GM21423 (cell line): ENCODE data around the gene LAMC2.
"Not testable (repeated sequence)": the region's sequence is repeated elsewhere in the genome, so short reads cannot be mapped to it uniquely, and the experiment has no call there.

Source experiments
- ATAC-seq: cut with Tn5 transposase; IDR thresholded peaks from one replicate; pipeline ENCODE4 v1.9.1; 2021; ENCODE audit warnings: mild to moderate bottlenecking, moderate library complexity; ENCODE audit not compliant: unreplicated experiment

Gene LAMC2

GRCh38 chr1:183251959-183252450 lies 65.9 kb downstream of the LAMC2 start:
- no peak for ATAC-seq

GRCh38 chr1:183255073-183255472 lies 69.0 kb downstream of the LAMC2 start:
- no peak for ATAC-seq

- ATAC-seq: no peak
These were observed 73.9 kb downstream of the LAMC2 start for GRCh38 chr1:183259924-183260323.

- no peak for ATAC-seq
These were observed 76.7 kb downstream of the LAMC2 start for GRCh38 chr1:183262628-183263200.

- ATAC-seq: no peak
These were observed 78.0 kb downstream of the LAMC2 start for GRCh38 chr1:183263886-183264602.

GRCh38 chr1:183267646-183268431 lies 81.8 kb downstream of the LAMC2 start:
- ATAC-seq: no peak

- ATAC-seq: no peak
These were observed 84.6 kb downstream of the LAMC2 start for GRCh38 chr1:183270541-183271141.

GRCh38 chr1:183272390-183272848 lies 86.4 kb downstream of the LAMC2 start:
- ATAC-seq: no peak

GRCh38 chr1:183273300-183273699 lies 87.2 kb downstream of the LAMC2 start:
- no peak for ATAC-seq

GRCh38 chr1:183273984-183274383 lies 87.9 kb downstream of the LAMC2 start:
- ATAC-seq: not testable (repeated sequence)

- ATAC-seq: no peak
These were observed 88.8 kb downstream of the LAMC2 start for GRCh38 chr1:183274836-183275235.

GRCh38 chr1:183275322-183275721 lies 89.3 kb downstream of the LAMC2 start:
- ATAC-seq: no peak

GRCh38 chr1:183276386-183277080 lies 90.5 kb downstream of the LAMC2 start:
- no peak for ATAC-seq

- no peak for ATAC-seq
These were observed 92.0 kb downstream of the LAMC2 start for GRCh38 chr1:183277821-183278738.

- no peak for ATAC-seq
These were observed 92.9 kb downstream of the LAMC2 start for GRCh38 chr1:183278739-183279591.

- no peak for ATAC-seq
These were observed 93.8 kb downstream of the LAMC2 start for GRCh38 chr1:183279835-183280234.

GRCh38 chr1:183281039-183281438 lies 95.0 kb downstream of the LAMC2 start:
- ATAC-seq: no peak

GRCh38 chr1:183281553-183282091 lies 95.6 kb downstream of the LAMC2 start:
- ATAC-seq: peak; percentile 60
